ENCODE measurements around the gene IL22RA2. TPM values are rescaled to one million over a fixed set of nuclear protein-coding genes. Genes with fewer than 3 reads are reported as not detected.

IL22RA2 gene
- total RNA-seq, 1 experiment from 2014 or later: not detected

GRCh38 chr6:137097057-137097456, 76.4 kb downstream of the IL22RA2 start:
- no peak for DNase-seq (ENCODE audit: low spot score)

GRCh38 chr6:137095651-137096238, 77.7 kb downstream of the IL22RA2 start:
- DNase-seq (ENCODE audit: low spot score): no peak

- DNase-seq (ENCODE audit: low spot score): no peak
Measured at GRCh38 chr6:137095093-137095492, 78.4 kb downstream of the IL22RA2 start.

- DNase-seq (ENCODE audit: low spot score): peak; percentile 52
Measured at GRCh38 chr6:137094411-137095008, 78.9 kb downstream of the IL22RA2 start.

Other genes with a start within 250 kb of the IL22RA2 start
- 0.14 TPM in 1 of 2 replicates, not detected in the other for gene IL20RA, start 128.7 kb downstream of the IL22RA2 start, total RNA-seq (2014; rRNA removed; shearing (Covaris generic))
- gene IFNGR1, start 45.7 kb upstream of the IL22RA2 start, total RNA-seq (2014; rRNA removed; shearing (Covaris generic)): 21.9 and 39.1 TPM in 2 replicates